ENCODE results near the gene ACTR2. TPM values are rescaled to one million over a fixed set of nuclear protein-coding genes. Genes with fewer than 3 reads are reported as not detected.

ACTR2 gene
- 132 to 176 TPM (median 160 TPM) in 5 replicates for total RNA-seq (2022; extraction: Qiagen RNA extraction)

DNA sequence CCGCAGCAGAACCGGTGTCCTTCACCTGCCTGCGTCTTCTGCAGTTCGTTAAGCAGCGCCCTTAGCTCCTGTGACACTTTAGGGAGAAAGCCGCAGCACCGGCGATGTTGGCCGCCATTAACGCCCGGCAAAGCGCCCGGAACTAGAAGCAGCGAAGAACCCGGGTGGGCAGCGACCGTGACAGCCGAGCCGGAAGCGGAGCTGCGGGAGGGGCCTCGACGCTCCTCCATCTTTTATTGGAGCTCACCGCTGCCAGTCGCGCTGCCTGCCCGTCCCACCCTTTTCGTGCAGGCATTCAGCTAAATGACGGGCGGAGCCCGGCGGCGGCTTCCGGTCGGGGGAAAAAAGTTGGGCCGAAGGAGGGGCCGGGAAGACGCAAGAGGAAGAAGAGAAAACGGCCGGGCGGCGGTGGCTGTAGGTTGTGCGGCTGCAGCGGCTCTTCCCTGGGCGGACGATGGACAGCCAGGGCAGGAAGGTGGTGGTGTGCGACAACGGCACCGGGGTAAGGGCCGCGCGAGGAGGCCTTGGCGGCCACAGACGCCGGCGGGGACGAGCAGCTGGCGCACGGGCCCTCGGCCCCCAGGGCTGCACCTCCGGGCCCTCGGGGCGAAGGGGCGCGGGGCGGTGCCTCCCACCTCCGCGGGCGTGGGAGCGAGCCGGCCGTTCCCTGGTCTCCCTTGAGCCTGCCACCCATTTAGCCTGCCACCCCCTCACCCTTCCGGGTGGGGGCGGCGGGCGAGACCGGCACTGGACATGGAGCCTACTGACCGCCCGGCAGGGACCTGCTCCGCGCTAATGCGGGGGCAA lies at the start of gene ACTR2:
Gene ACTR2 (plus strand): TSS at position 376 of the 807 bp plus-strand sequence. CDS start 79 bp downstream, at position 455.

Other genes with a start within 250 kb of the ACTR2 start
- 10.1 to 12.7 TPM (median 10.9 TPM) in 5 replicates for gene SLC1A4, start 238.4 kb upstream of the ACTR2 start, total RNA-seq (2022; extraction: Qiagen RNA extraction)
- gene CEP68, start 171.4 kb upstream of the ACTR2 start, total RNA-seq (2022; extraction: Qiagen RNA extraction), result 7.5 to 12.6 TPM (median 10.4 TPM) in 5 replicates
- 228 to 246 TPM (median 245 TPM) in 5 replicates for gene RAB1A, start 97.7 kb upstream of the ACTR2 start, total RNA-seq (2022; extraction: Qiagen RNA extraction)
- gene SPRED2, start 204.8 kb downstream of the ACTR2 start, total RNA-seq (2022; extraction: Qiagen RNA extraction), result 26.7 to 32.1 TPM (median 31.3 TPM) in 5 replicates